Aorta (tissue), 5 donors: ENCODE data around the gene PNPLA3. TPM values are rescaled to one million over a fixed set of nuclear protein-coding genes. Genes with fewer than 3 reads are reported as not detected.
A peak's percentile ranks its signal among the peaks of the same experiment; 100 is the strongest.

Experiments used
- ATAC-seq: fragments of 200-7000 bp; cut with Tn5 transposase; one replicate; pipeline ENCODE4 v1.9.1; 2022; ENCODE audit warnings: moderate library complexity; ENCODE audit not compliant: low FRiP score
- DNase-seq, 2 donors: peaks; one replicate each; pipeline ENCODE4 v3.0.0-alpha.2; 2020
- H3K27ac ChIP-seq, 2 donors: one replicate each; pipeline ENCODE4 v1.5.1; 2013; ENCODE audit warnings: low read length in 2 of 2, mild to moderate bottlenecking in 2 of 2, moderate library complexity in 2 of 2, control low read depth in 1 of 2, inconsistent platforms in 1 of 2, low read depth in 1 of 2
- H3K27me3 ChIP-seq, 2 donors: one replicate each; pipeline ENCODE4 v1.6.1; 2013; ENCODE audit warnings: control low read depth in 1 of 2, low read length in 1 of 2, mild to moderate bottlenecking in 1 of 2, moderate library complexity in 1 of 2; ENCODE audit not compliant: insufficient read depth in 2 of 2, control insufficient read depth in 1 of 2
- H3K36me3 ChIP-seq, 2 donors: one replicate each; pipeline ENCODE4 v1.6.1; 2013; ENCODE audit warnings: control low read depth in 1 of 2, low read length in 1 of 2, mild to moderate bottlenecking in 1 of 2; ENCODE audit not compliant: insufficient read depth in 2 of 2, control insufficient read depth in 1 of 2
- H3K4me1 ChIP-seq, 2 donors: one replicate each; pipeline ENCODE4 v1.6.1; 2013; ENCODE audit warnings: low read length in 2 of 2, control low read depth in 1 of 2, mild to moderate bottlenecking in 1 of 2, moderate library complexity in 1 of 2; ENCODE audit not compliant: insufficient read depth in 2 of 2, control insufficient read depth in 1 of 2
- H3K4me3 ChIP-seq, 2 donors: one replicate each; pipeline ENCODE4 v1.5.1; 2013; ENCODE audit warnings: low read length in 2 of 2, control low read depth in 1 of 2, mild to moderate bottlenecking in 1 of 2
- H3K9me3 ChIP-seq: one replicate; pipeline ENCODE4 v1.6.1; 2013; ENCODE audit warnings: mild to moderate bottlenecking, low read length; ENCODE audit not compliant: control insufficient read depth
- WGBS, 2 donors: extraction: QIAGEN DNeasy Blood & Tissue Kit; methylation state at CpG; one replicate each; pipeline ENCODE4 v1.1.7; 2013; 5-methylcytosine and 5-hydroxymethylcytosine counted together
- intact Hi-C, 2 donors: fragments of 100-400 bp; cut with DNase I; formaldehyde crosslinking; loops; one replicate each; pipeline versions ENCODE4 v1.14.2 to v1.15.0; 2022
- polyA plus RNA-seq, 2 donors: library from polyadenylated mRNA; stranded (reverse); fragments of 200-250 nt; gene quantifications; one replicate each; pipeline ENCODE4 v1.2.3, GENCODE V29; 2013
- total RNA-seq, 2 donors: library from RNA; stranded (reverse); fragmentation: NEBNext Ultra II Directional; extraction: Animal tissue kit (Norgen Biotek cat#: 25700); gene quantifications; one replicate each; pipeline ENCODE4 v1.2.1, GENCODE V29; 2021
- donor health status: healthy with polysubstance abuse.
- donor health status: Bipolar disorder and iron deficiency.
- donor health status: DM: no; HTN: no; CAD: no.
- donor health status: DM: no; HTN: no; CAD: no.
- donor health status: DM: yes; HTN: yes; CAD: no.

PNPLA3 gene
- total and polyA plus RNA-seq, 4 donors: 1.3 TPM; not detected in 3

DNA sequence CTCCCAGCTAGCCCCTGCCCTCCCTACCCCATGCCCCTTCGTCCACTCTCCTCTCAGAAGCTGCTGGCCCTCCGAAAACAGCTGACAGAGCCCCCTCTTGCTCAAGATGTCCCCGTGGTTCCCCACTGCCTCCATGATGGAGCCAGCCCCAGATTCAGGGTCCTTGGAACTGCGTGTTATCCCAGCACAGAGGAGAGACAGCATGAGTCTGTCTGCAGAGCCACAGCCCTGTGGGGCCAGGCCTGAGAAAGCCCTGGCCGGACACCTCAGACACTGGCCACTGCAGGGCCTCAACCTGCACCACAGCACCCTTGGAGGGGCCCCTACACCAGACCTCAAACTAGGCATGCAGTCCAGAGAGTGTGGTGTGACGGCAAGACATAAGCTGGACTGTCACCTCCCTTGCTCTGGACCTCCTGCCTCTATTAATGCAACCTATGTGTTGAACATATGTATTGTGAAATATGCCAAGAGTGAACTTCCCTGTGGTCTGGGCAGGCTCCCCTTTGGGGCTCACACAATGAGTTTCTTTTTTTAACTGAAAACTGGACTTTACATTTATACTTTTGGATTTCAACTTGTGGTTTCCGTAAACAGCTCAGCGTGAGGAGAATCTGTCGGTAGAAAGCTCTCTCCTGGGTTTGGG, 41.4 kb upstream of the PNPLA3 start:
- no peaks in the 10 kb centered on the region for H3K4me1 ChIP-seq
- intact Hi-C loops: no loop called here
- ATAC-seq: no peak
- no peak overlapping the region for H3K4me3 ChIP-seq
- peak; percentile 21 to 63 for DNase-seq
- 80 to 82% methylated on average over 9 of the region's 9 CpGs for WGBS, 2 donors
- H3K36me3 ChIP-seq: no peaks in the 10 kb centered on the region
- no peaks in the 10 kb centered on the region for H3K9me3 ChIP-seq
- no peak overlapping the region for H3K27ac ChIP-seq
- H3K27me3 ChIP-seq: no peaks in the 10 kb centered on the region

DNA sequence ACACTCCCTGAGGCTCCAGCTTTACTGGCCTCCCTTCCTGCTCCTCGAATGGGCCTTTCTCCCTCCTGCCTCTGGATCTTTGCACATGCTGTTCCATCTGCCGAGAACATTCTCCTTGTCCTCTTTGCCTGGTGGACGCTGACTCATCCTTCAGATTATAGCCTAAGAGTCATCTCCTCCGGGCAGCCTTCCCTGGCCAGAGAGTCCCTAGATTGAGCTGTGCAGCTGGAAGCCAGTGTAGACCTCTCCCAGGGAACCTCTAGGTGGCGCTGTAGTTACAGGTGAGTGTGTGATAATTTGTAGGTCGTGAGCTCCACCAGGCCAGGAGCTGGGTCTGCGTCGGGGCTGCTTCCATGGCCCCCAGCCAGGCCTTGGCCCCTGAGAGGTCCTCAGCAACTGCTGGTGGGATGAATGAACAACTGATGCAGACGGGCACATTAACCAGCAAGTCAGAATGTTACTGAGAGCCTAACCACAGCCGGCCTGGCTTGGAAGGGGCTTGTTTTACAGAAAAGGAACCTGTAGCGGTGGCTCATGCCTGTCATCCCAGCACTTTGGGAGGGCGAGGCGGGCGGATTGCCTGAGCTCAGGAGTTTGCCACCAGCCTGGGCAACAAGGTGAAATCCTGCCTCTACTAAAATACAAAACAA, 40.5 kb upstream of the PNPLA3 start:
- intact Hi-C loops: no loop called here
- WGBS, 2 donors: 40 to 41% methylated on average over 14 of the region's 14 CpGs
- Histone ChIP-seq H3K27me3 (no peaks in the 10 kb centered on the region), H3K36me3 (no peaks in the 10 kb centered on the region), H3K4me3 (no peak overlapping the region), H3K9me3 (no peaks in the 10 kb centered on the region), H3K27ac (no peak overlapping the region), H3K4me1 (no peaks in the 10 kb centered on the region)
- peak; percentile 49 to 67 for DNase-seq
- ATAC-seq: no peak

DNA sequence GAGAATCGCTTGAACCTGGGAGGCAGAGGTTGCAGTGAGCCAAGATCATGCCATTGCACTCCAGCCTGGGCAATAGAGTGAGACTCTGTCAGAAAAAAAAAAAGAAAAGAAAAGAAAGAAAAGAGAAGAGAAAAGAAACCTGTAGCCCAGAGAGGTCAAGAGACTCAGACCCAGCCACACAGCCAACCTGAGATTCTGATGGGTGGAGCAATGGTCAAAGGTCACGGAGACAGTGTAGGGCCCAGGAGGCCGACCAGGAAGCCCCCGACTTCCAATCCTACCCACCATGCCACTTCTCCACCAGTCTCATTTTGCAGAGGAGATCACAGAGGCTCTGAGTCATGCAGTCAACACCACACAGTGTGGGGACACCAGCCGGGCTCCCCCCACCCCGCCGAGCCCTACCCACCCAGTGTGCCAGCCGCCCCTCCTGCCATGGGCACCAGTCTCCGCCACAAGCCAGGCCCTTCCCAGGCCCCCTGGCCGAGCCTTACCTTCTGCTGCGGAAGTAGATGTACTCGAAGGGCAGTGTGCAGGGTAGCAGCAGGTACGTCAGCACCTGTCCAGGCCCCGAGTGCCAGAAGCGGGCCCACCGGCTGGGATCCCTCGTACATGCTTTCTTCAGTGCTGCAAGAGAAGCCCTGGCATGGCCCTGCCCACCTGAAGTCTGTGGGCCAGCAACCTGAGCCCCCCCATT, 39.7 kb upstream of the PNPLA3 start:
- no peaks in the 10 kb centered on the region for H3K36me3 ChIP-seq
- no peak overlapping the region for H3K27ac ChIP-seq
- no peak overlapping the region for H3K4me3 ChIP-seq
- WGBS, 2 donors: 87 to 88% methylated on average over 17 of the region's 17 CpGs
- no peaks in the 10 kb centered on the region for H3K9me3 ChIP-seq
- no peaks in the 10 kb centered on the region for H3K4me1 ChIP-seq
- intact Hi-C loops: no loop called here
- H3K27me3 ChIP-seq: no peaks in the 10 kb centered on the region
- DNase-seq (peak; percentile 34 to 65), ATAC-seq (no peak)

GRCh38 chr22:43884600-43885318, 38.8 kb upstream of the PNPLA3 start:
- H3K9me3 ChIP-seq: no peaks in the 10 kb centered on the region
- no peak overlapping the region for H3K4me3 ChIP-seq
- H3K4me1 ChIP-seq: no peaks in the 10 kb centered on the region
- intact Hi-C loops: no loop called here
- WGBS, 2 donors: 18 to 27% methylated on average over 18 of the region's 18 CpGs
- ATAC-seq (no peak), DNase-seq (peak; percentile 67 to 82)
- no peaks in the 10 kb centered on the region for H3K36me3 ChIP-seq
- no peak overlapping the region for H3K27ac ChIP-seq
- H3K27me3 ChIP-seq: no peaks in the 10 kb centered on the region

DNA sequence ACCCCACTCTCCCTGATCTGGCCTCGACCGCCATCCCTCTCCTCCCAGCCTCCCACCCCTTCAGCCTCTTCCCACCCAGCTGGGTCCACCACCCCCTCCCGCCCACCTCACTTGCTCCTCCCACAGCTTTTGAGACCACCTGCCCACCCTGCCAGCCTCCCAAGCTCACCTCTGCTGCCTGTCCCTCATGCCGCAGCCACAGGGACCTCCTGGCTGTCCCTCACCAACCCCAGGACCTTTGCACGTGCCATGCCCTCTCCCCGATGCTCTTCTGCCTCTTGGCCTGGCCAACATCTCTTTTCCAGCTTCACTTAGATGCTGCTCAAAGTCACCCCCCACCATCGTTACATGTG, 38.3 kb upstream of the PNPLA3 start:
- DNase-seq (peak in 1 of 2 donors; percentile 28), ATAC-seq (no peak)
- Histone ChIP-seq H3K27me3 (no peaks in the 10 kb centered on the region), H3K36me3 (no peaks in the 10 kb centered on the region), H3K9me3 (no peaks in the 10 kb centered on the region), H3K27ac (no peak overlapping the region), H3K4me3 (no peak overlapping the region), H3K4me1 (no peaks in the 10 kb centered on the region)
- intact Hi-C loops: no loop called here
- 70 to 72% methylated on average over 7 of the region's 7 CpGs for WGBS, 2 donors

DNA sequence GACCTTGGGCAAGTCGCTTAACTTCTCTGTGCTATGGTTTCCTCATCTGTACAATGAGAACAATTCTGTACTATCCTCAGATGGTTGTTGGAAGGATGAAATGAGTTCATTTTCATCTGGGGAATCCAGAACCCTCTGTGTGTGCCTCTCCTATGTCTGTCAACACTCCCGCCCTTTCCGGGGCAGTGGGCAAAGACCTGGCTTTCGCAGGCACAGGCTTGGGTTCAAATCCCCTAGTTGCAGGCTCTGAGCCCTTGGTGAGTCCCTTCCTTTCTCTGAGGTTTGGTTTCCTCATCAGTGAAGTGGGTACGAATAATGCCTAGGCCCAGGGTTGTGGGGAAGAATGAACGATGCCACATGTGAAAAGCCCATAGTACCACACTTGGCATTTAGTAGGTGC, 37.8 kb upstream of the PNPLA3 start:
- Histone ChIP-seq H3K4me1 (no peaks in the 10 kb centered on the region), H3K36me3 (no peaks in the 10 kb centered on the region), H3K27me3 (no peaks in the 10 kb centered on the region), H3K9me3 (no peaks in the 10 kb centered on the region), H3K4me3 (no peak overlapping the region), H3K27ac (no peak overlapping the region)
- DNase-seq (peak in 1 of 2 donors; percentile 17), ATAC-seq (no peak)
- intact Hi-C loops: no loop called here
- WGBS, 2 donors: 88 to 92% methylated on average over 6 of the region's 6 CpGs

DNA sequence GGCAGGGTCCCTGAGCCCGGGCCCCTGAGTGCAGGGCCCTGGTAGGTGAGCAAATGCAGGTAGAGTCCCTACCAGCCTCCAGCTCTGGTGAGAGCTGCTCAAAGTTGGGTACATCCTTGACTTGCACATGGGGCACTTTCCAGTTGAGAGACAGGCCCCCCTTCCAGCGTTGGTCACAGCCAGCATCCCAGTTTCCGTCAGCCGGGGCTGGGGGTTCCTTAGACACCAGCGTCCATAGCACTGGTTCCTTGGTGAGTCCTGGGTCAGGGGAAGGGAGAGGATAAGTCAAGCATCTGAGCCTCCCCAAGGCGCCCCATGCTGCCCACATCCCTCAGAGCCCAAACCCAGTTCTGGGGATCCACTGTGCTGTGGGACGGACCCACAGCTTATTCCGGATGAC, 37.4 kb upstream of the PNPLA3 start:
- ATAC-seq: no peak

DNA sequence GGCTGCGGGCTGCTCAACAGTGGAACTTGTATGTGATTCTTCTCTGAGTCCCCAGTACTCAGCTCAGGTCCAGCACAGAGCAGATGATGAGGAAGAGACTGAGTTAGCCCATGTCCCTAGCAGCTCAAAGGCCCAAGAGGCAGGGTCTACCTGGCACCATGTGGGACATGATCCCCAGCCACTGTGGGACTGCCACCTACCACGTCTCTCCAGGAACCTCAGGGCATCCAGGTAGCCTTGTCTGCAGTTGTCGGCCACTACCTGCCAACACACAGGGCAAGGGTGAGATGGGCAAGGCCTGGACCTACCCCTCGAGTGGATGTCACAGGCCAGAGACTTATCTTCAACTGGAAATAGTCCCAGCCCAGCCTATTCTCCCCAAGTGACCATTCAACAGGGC, 36.2 kb upstream of the PNPLA3 start:
- Histone ChIP-seq H3K4me1 (no peaks in the 10 kb centered on the region), H3K27ac (no peak overlapping the region), H3K4me3 (no peak overlapping the region), H3K36me3 (no peaks in the 10 kb centered on the region), H3K9me3 (no peaks in the 10 kb centered on the region), H3K27me3 (no peaks in the 10 kb centered on the region)
- WGBS, 2 donors: 71 to 78% methylated on average over 4 of the region's 4 CpGs
- no peak for ATAC-seq
- DNase-seq: peak; percentile 16 to 38
- intact Hi-C loops: no loop called here

More for the DNA sequence above, 37.4 kb upstream of the PNPLA3 start:
- peak; percentile 18 to 26 for DNase-seq
- no peaks in the 10 kb centered on the region for H3K27me3 ChIP-seq
- no peak overlapping the region for H3K27ac ChIP-seq
- H3K9me3 ChIP-seq: no peaks in the 10 kb centered on the region
- intact Hi-C loops: no loop called here
- no peaks in the 10 kb centered on the region for H3K36me3 ChIP-seq
- H3K4me3 ChIP-seq: no peak overlapping the region
- H3K4me1 ChIP-seq: no peaks in the 10 kb centered on the region
- 71 to 76% methylated on average over 8 of the region's 8 CpGs for WGBS, 2 donors
